ENCODE data around the gene OXLD1. TPM values are rescaled to one million over a fixed set of nuclear protein-coding genes. Genes with fewer than 3 reads are reported as not detected.
A peak's percentile ranks its signal among the peaks of the same experiment; 100 is the strongest.

OXLD1 gene
- total RNA-seq, 1 experiment from 2014 or later = 54.2 TPM

- DNase-seq (ENCODE audit: low read depth) = peak; percentile 97
These were observed 36.7 kb upstream of the OXLD1 start, which contains the start of gene MRPL12 for GRCh38 chr17:81702934-81703746. Gene MRPL12 (plus strand): TSS chr17:81703367. CDS start chr17:81703502, 135 bp downstream.

- peak; percentile 42 for DNase-seq (ENCODE audit: low read depth)
These were observed 35.1 kb upstream of the OXLD1 start for GRCh38 chr17:81701288-81702071.

GRCh38 chr17:81700353-81701287 is 34.2 kb upstream of the OXLD1 start:
- no peak for DNase-seq (ENCODE audit: low read depth)

- no peak for DNase-seq (ENCODE audit: low read depth)
These were observed 31.0 kb upstream of the OXLD1 start for GRCh38 chr17:81697261-81698044.

- no peak for DNase-seq (ENCODE audit: low read depth)
These were observed 30.0 kb upstream of the OXLD1 start for GRCh38 chr17:81696218-81696941.

- DNase-seq (ENCODE audit: low read depth) = no peak
These were observed 29.4 kb upstream of the OXLD1 start for GRCh38 chr17:81695801-81696200.

- DNase-seq (ENCODE audit: low read depth) = no peak
These were observed 28.8 kb upstream of the OXLD1 start for GRCh38 chr17:81695211-81695610.

- no peak for DNase-seq (ENCODE audit: low read depth)
These were observed 28.4 kb upstream of the OXLD1 start for GRCh38 chr17:81694810-81695209.

- DNase-seq (ENCODE audit: low read depth) = no peak
These were observed 27.3 kb upstream of the OXLD1 start for GRCh38 chr17:81693509-81694210.

- DNase-seq (ENCODE audit: low read depth) = no peak
These were observed 25.2 kb upstream of the OXLD1 start for GRCh38 chr17:81691608-81692007.

- DNase-seq (ENCODE audit: low read depth) = no peak
These were observed 24.8 kb upstream of the OXLD1 start for GRCh38 chr17:81691196-81691595.

GRCh38 chr17:81690549-81690948 is 24.1 kb upstream of the OXLD1 start:
- DNase-seq (ENCODE audit: low read depth) = no peak

GRCh38 chr17:81690066-81690465 is 23.7 kb upstream of the OXLD1 start:
- DNase-seq (ENCODE audit: low read depth) = no peak

- DNase-seq (ENCODE audit: low read depth) = no peak
These were observed 22.2 kb upstream of the OXLD1 start for GRCh38 chr17:81688616-81689015.

GRCh38 chr17:81687770-81688541 is 21.6 kb upstream of the OXLD1 start:
- DNase-seq (ENCODE audit: low read depth) = no peak

- DNase-seq (ENCODE audit: low read depth) = no peak
These were observed 20.2 kb upstream of the OXLD1 start for GRCh38 chr17:81686614-81687013.

- peak; percentile 83 for DNase-seq (ENCODE audit: low read depth)
These were observed 18.7 kb upstream of the OXLD1 start for GRCh38 chr17:81685108-81685507.

GRCh38 chr17:81684442-81684911 is 18.1 kb upstream of the OXLD1 start:
- DNase-seq (ENCODE audit: low read depth) = peak; percentile 91
